ENCODE measurements around the gene STK4.
A peak's percentile ranks its signal among the peaks of the same experiment; 100 is the strongest.

The STK4 gene

DNA sequence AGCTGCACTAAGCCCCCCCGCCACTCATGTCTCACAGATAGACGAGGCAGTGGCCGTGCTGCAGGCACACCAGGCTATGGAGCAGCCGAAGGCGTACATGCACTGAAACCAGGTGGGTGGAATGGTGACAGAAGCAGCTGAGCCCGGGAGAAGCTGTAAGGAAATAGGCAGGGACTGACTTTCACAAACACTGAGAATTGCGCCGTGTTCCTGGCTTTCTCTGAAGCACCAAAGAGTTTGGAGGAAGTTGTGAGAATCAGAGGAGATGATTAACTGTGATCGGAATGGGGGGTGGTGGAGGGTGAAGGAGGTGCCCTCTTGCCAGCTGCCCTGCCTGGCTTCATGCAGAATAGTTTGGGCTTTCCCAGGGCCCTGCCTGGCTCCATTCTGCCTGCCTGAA is 27.7 kb upstream of the STK4 start:
- no peak for DNase-seq (ENCODE audit: low read depth)
- no peak overlapping the region for H3K4me3 ChIP-seq (ENCODE audit: control insufficient read depth, low read depth, low read length)
- TF ChIP-seq, protein P1, sequence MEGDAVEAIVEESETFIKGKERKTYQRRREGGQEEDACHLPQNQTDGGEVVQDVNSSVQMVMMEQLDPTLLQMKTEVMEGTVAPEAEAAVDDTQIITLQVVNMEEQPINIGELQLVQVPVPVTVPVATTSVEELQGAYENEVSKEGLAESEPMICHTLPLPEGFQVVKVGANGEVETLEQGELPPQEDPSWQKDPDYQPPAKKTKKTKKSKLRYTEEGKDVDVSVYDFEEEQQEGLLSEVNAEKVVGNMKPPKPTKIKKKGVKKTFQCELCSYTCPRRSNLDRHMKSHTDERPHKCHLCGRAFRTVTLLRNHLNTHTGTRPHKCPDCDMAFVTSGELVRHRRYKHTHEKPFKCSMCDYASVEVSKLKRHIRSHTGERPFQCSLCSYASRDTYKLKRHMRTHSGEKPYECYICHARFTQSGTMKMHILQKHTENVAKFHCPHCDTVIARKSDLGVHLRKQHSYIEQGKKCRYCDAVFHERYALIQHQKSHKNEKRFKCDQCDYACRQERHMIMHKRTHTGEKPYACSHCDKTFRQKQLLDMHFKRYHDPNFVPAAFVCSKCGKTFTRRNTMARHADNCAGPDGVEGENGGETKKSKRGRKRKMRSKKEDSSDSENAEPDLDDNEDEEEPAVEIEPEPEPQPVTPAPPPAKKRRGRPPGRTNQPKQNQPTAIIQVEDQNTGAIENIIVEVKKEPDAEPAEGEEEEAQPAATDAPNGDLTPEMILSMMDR (IDR thresholded peaks at IDR 0.05; ENCODE audit: control insufficient read depth, insufficient read depth, low read depth, low read length, missing control alignments) = no peak

GRCh38 chr20:44941120-44941691 is 25.1 kb upstream of the STK4 start:
- TF ChIP-seq, protein P1 (IDR thresholded peaks at IDR 0.05; ENCODE audit: control insufficient read depth, insufficient read depth, low read depth, low read length, missing control alignments) = no peak
- DNase-seq (ENCODE audit: low read depth) = no peak
- H3K4me3 ChIP-seq (ENCODE audit: control insufficient read depth, low read depth, low read length) = no peak overlapping the region

DNA sequence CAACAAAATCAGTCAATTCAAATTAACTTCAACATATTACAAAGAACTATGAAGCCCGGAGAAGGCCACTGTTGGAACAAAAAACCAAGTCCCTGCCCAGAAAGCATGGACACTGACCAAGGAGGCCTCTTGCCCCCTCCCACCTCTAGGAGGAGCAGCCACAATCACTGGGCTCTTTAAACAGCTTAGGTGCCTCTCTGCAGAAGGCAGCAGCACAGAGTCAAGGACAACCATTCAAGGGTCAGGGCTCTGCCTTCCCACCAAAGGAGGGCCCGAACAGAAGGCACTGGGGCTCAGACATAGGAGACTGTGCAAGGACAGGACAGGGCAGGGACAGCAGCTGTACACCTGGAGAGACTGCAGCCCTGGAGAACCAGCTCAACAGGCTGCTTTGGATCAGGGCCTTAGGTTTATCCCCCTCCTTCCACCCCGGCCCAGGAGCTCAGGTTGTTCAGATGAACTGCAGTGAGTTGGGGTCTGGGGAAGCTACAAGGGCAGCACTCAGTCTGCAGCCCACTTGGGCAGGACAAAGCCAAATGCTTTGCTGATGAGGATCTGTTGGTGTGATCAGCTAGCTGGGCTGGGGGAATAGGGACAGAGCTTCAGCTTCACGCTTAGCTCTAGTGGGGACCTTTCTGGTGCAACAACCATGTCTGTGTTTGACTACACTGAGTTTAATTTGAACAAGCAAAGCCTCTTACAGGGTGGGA is 23.9 kb upstream of the STK4 start:
- DNase-seq (ENCODE audit: low read depth) = no peak
- H3K4me3 ChIP-seq (ENCODE audit: control insufficient read depth, low read depth, low read length) = no peak overlapping the region
- TF ChIP-seq, protein P1 (IDR thresholded peaks at IDR 0.05; ENCODE audit: control insufficient read depth, insufficient read depth, low read depth, low read length, missing control alignments) = peak; percentile 4

- TF ChIP-seq, protein P1 (IDR thresholded peaks at IDR 0.05; ENCODE audit: control insufficient read depth, insufficient read depth, low read depth, low read length, missing control alignments) = no peak
- DNase-seq (ENCODE audit: low read depth) = no peak
- H3K4me3 ChIP-seq (ENCODE audit: control insufficient read depth, low read depth, low read length) = no peak overlapping the region
Measured at GRCh38 chr20:44943828-44944227, 22.5 kb upstream of the STK4 start.

DNA sequence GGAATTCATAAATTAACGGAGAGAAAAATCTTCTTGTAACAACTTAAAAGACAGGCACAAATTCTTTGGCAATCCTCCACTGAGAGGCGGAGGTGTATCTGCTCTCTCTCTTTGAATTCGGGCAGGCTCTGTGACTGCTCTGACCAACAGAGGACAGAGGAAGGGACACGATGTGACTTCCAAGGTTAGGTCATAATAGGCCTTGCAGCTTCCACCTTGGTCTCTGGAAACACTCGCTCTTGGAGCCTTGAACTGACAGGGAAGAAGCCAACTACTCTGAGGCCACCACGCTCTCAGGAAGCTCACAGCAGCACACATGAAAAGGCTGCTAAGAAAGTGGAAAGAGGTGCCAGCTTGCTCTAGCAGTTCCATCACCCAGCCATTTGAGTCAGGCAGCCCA is 21.1 kb upstream of the STK4 start:
- TF ChIP-seq, protein P1 (IDR thresholded peaks at IDR 0.05; ENCODE audit: control insufficient read depth, insufficient read depth, low read depth, low read length, missing control alignments) = no peak
- no peak for DNase-seq (ENCODE audit: low read depth)
- no peak overlapping the region for H3K4me3 ChIP-seq (ENCODE audit: control insufficient read depth, low read depth, low read length)

- TF ChIP-seq, protein P1 (IDR thresholded peaks at IDR 0.05; ENCODE audit: control insufficient read depth, insufficient read depth, low read depth, low read length, missing control alignments) = no peak
- no peak for DNase-seq (ENCODE audit: low read depth)
Measured at GRCh38 chr20:44946271-44946852, 19.9 kb upstream of the STK4 start.

More at GRCh38 chr20:44946271-44946852, 19.9 kb upstream of the STK4 start:
- H3K4me3 ChIP-seq (ENCODE audit: control insufficient read depth, low read depth, low read length) = no peak overlapping the region

Measured in AG09309 (cell line).